ENCODE measurements around the gene HTRA2.

HTRA2 gene

DNA sequence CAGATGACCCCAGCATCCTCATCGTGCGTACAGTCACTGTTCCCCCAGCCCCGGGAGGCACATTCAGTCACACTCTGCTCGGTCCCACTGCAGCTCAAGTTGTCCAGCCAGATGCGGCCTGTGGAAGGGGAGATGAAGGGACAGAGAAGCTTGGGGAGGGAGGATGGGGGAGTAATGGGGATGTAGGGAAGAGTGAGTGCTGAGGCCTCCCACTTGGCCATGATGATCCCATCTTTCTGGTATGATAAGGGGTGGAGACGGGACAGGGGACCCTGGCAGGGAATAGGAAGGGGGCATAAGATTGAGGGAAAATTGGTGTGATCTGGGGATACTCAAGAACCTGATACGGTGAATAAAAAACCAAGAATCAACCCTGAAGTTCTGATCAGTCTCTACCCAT is 20.5 kb downstream of the HTRA2 start:
- ATAC-seq (ENCODE audit: insufficient read depth, low read depth) (no peak), DNase-seq (no peak)
- no peaks in the 10 kb centered on the region for H3K36me3 ChIP-seq (ENCODE audit: insufficient read depth, low read length)
- H3K4me1 ChIP-seq (ENCODE audit: insufficient read depth, low read length): peaks cover 12% of the 10 kb centered on the region
- peaks cover 7% of the 10 kb centered on the region for H3K79me2 ChIP-seq (ENCODE audit: insufficient read depth, low read length)
- no peak overlapping the region for H2AFZ ChIP-seq (ENCODE audit: low read depth, low read length)
- H3K27ac ChIP-seq (ENCODE audit: low read length): no peak overlapping the region
- H3K4me2 ChIP-seq (ENCODE audit: insufficient read depth, low read length): no peak overlapping the region
- no peak overlapping the region for H3K9ac ChIP-seq (ENCODE audit: low read depth, low read length)
- H3K9me3 ChIP-seq (ENCODE audit: insufficient read depth, low read length, severe bottlenecking): no peaks in the 10 kb centered on the region
- no peak for TF ChIP-seq EZH2 (IDR thresholded peaks at IDR 0.05; ENCODE audit: borderline replicate concordance, low read depth, low read length, severe bottlenecking)
- no peak for TF ChIP-seq CTCF (IDR thresholded peaks at IDR 0.05; ENCODE audit: borderline replicate concordance, extremely low read depth, low read length, poor library complexity, severe bottlenecking)
- H4K20me1 ChIP-seq (ENCODE audit: insufficient read depth, low read length): 0 out of 2 replicates have a peak, but pooled peaks cover under 1% of the 10 kb centered on the region
- H3K27me3 ChIP-seq (ENCODE audit: insufficient read depth, low read length, poor library complexity): no peaks in the 10 kb centered on the region
- H3K4me3 ChIP-seq (ENCODE audit: low read depth in 1 of 2, low read length in 2 of 2): no peak overlapping the region

DNA sequence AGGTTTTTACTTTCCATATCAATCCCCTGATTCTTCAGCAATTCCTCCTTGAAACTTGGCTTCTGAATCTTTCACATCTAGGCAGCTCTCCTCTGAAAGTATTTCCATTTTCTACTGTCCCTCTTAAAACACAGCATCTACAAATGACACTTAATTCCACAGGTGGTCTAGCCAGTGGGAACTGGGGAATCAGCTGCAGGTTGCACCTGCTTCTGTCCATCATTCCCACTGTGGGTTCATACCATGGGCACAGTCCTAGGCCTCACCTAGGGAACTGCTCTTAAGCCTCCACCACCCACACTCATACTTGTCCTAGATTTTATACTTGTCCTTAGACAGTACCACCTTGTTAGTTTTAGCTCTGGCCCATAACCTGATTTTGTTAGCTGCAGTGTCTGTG is 21.8 kb downstream of the HTRA2 start:
- Histone ChIP-seq H3K4me2 (ENCODE audit: insufficient read depth, low read length) (no peak overlapping the region), H3K27ac (ENCODE audit: low read length) (no peak overlapping the region), H2AFZ (ENCODE audit: low read depth, low read length) (no peak overlapping the region), H3K4me3 (ENCODE audit: low read depth in 1 of 2, low read length in 2 of 2) (no peak overlapping the region), H4K20me1 (ENCODE audit: insufficient read depth, low read length) (peaks cover 14% of the 10 kb centered on the region; the same call in 1 of the 2 replicates), H3K9me3 (ENCODE audit: insufficient read depth, low read length, severe bottlenecking) (no peaks in the 10 kb centered on the region), H3K9ac (ENCODE audit: low read depth, low read length) (no peak overlapping the region), H3K27me3 (ENCODE audit: insufficient read depth, low read length, poor library complexity) (no peaks in the 10 kb centered on the region), H3K79me2 (ENCODE audit: insufficient read depth, low read length) (peaks cover 13% of the 10 kb centered on the region), H3K36me3 (ENCODE audit: insufficient read depth, low read length) (peaks cover 6% of the 10 kb centered on the region), H3K4me1 (ENCODE audit: insufficient read depth, low read length) (peaks cover 22% of the 10 kb centered on the region)
- DNase-seq (no peak), ATAC-seq (ENCODE audit: insufficient read depth, low read depth) (no peak)
- no peak for TF ChIP-seq EZH2 (IDR thresholded peaks at IDR 0.05; ENCODE audit: borderline replicate concordance, low read depth, low read length, severe bottlenecking)
- no peak for TF ChIP-seq CTCF (IDR thresholded peaks at IDR 0.05; ENCODE audit: borderline replicate concordance, extremely low read depth, low read length, poor library complexity, severe bottlenecking)

- no peak overlapping the region for H3K9ac ChIP-seq (ENCODE audit: low read depth, low read length)
- DNase-seq (no peak), ATAC-seq (ENCODE audit: insufficient read depth, low read depth) (no peak)
- TF ChIP-seq EZH2 (IDR thresholded peaks at IDR 0.05; ENCODE audit: borderline replicate concordance, low read depth, low read length, severe bottlenecking) (no peak), CTCF (IDR thresholded peaks at IDR 0.05; ENCODE audit: borderline replicate concordance, extremely low read depth, low read length, poor library complexity, severe bottlenecking) (no peak)
- H3K36me3 ChIP-seq (ENCODE audit: insufficient read depth, low read length): peaks cover 11% of the 10 kb centered on the region
- H3K27me3 ChIP-seq (ENCODE audit: insufficient read depth, low read length, poor library complexity): no peaks in the 10 kb centered on the region
- peaks cover 14% of the 10 kb centered on the region; the same call in 1 of the 2 replicates for H4K20me1 ChIP-seq (ENCODE audit: insufficient read depth, low read length)
- no peak overlapping the region for H3K27ac ChIP-seq (ENCODE audit: low read length)
- H3K79me2 ChIP-seq (ENCODE audit: insufficient read depth, low read length): peaks cover 13% of the 10 kb centered on the region
- H3K4me1 ChIP-seq (ENCODE audit: insufficient read depth, low read length): peaks cover 22% of the 10 kb centered on the region
- H3K4me3 ChIP-seq (ENCODE audit: low read depth in 1 of 2, low read length in 2 of 2): no peak overlapping the region
- H3K9me3 ChIP-seq (ENCODE audit: insufficient read depth, low read length, severe bottlenecking): no peaks in the 10 kb centered on the region
- H3K4me2 ChIP-seq (ENCODE audit: insufficient read depth, low read length): no peak overlapping the region
- no peak overlapping the region for H2AFZ ChIP-seq (ENCODE audit: low read depth, low read length)
Observed at GRCh38 chr2:74551942-74552913, 22.5 kb downstream of the HTRA2 start.

Measured in DND-41 (cell line).